Measurements from ENCODE around the gene SGCE. TPM values are rescaled to one million over a fixed set of nuclear protein-coding genes. Genes with fewer than 3 reads are reported as not detected.

The SGCE gene
- total RNA-seq, 1 donor from 2014 or later, result 266 TPM

GRCh38 chr7:94658826-94659225, 2.9 kb upstream of the SGCE start:
- DNase-seq, result peak; percentile 37

GRCh38 chr7:94657771-94658693, 2.1 kb upstream of the SGCE start:
- DNase-seq, result peak; percentile 97

GRCh38 chr7:94656925-94657731, 1.2 kb upstream of the SGCE start:
- no peak for DNase-seq

GRCh38 chr7:94656658-94656924, 658 bp upstream of the SGCE start:
- DNase-seq, result no peak

GRCh38 chr7:94655126-94655847, 646 bp downstream of the SGCE start:
- DNase-seq, result peak; percentile 92

- no peak for DNase-seq
Observed at GRCh38 chr7:94654783-94655125, 1.2 kb downstream of the SGCE start.

- DNase-seq, result peak; percentile 50
Observed at GRCh38 chr7:94650147-94651051, 5.5 kb downstream of the SGCE start.

- peak; percentile 77 for DNase-seq
Observed at GRCh38 chr7:94649450-94649849, 6.5 kb downstream of the SGCE start.

- DNase-seq, result no peak
Observed at GRCh38 chr7:94648731-94649130, 7.2 kb downstream of the SGCE start.

- no peak for DNase-seq
Observed at GRCh38 chr7:94647295-94647694, 8.6 kb downstream of the SGCE start.

- no peak for DNase-seq
Observed at GRCh38 chr7:94643771-94644545, 12.0 kb downstream of the SGCE start.

GRCh38 chr7:94642838-94643653, 12.9 kb downstream of the SGCE start:
- DNase-seq, result no peak

- DNase-seq, result no peak
Observed at GRCh38 chr7:94639384-94639783, 16.5 kb downstream of the SGCE start.

- DNase-seq, result no peak
Observed at GRCh38 chr7:94635687-94636086, 20.2 kb downstream of the SGCE start.

GRCh38 chr7:94634502-94634901, 21.4 kb downstream of the SGCE start:
- peak; percentile 51 for DNase-seq

- peak; percentile 81 for DNase-seq
Observed at GRCh38 chr7:94633687-94634086, 22.2 kb downstream of the SGCE start.

- DNase-seq, result peak; percentile 35
Observed at GRCh38 chr7:94633014-94633341, 23.0 kb downstream of the SGCE start.

GRCh38 chr7:94632338-94633013, 23.5 kb downstream of the SGCE start:
- peak; percentile 70 for DNase-seq

- DNase-seq, result peak; percentile 61
Observed at GRCh38 chr7:94630855-94631254, 25.1 kb downstream of the SGCE start.

- no peak for DNase-seq
Observed at GRCh38 chr7:94623820-94624219, 32.1 kb downstream of the SGCE start.

All from tongue (tissue), 2 donors.